ENCODE results near the gene PRR16.
"Not testable (repeated sequence)": the region's sequence is repeated elsewhere in the genome, so short reads cannot be mapped to it uniquely, and the experiment has no call there.

The PRR16 gene

GRCh38 chr5:120682851-120683250 is 218.8 kb downstream of the PRR16 start:
- DNase-seq: no peak

GRCh38 chr5:120683580-120683979 is 219.5 kb downstream of the PRR16 start:
- no peak for DNase-seq

- no peak for DNase-seq
Observed at GRCh38 chr5:120684213-120684612, 220.1 kb downstream of the PRR16 start.

- no peak for DNase-seq
Observed at GRCh38 chr5:120684749-120685415, 220.8 kb downstream of the PRR16 start.

- DNase-seq: no peak
Observed at GRCh38 chr5:120690621-120691407, 226.7 kb downstream of the PRR16 start.

- DNase-seq: no peak
Observed at GRCh38 chr5:120692325-120692724, 228.2 kb downstream of the PRR16 start.

- DNase-seq: no peak
Observed at GRCh38 chr5:120695368-120695880, 231.3 kb downstream of the PRR16 start.

GRCh38 chr5:120697147-120697546 is 233.0 kb downstream of the PRR16 start:
- no peak for DNase-seq

- DNase-seq: not testable (repeated sequence)
Observed at GRCh38 chr5:120697670-120698327, 233.7 kb downstream of the PRR16 start.

- DNase-seq: not testable (repeated sequence)
Observed at GRCh38 chr5:120700653-120701052, 236.6 kb downstream of the PRR16 start.

GRCh38 chr5:120702817-120703538 is 238.9 kb downstream of the PRR16 start:
- not testable (repeated sequence) for DNase-seq

GRCh38 chr5:120703918-120704587 is 240.0 kb downstream of the PRR16 start:
- no peak for DNase-seq

- DNase-seq: no peak
Observed at GRCh38 chr5:120706877-120707276, 242.8 kb downstream of the PRR16 start.

- no peak for DNase-seq
Observed at GRCh38 chr5:120717381-120717780, 253.3 kb downstream of the PRR16 start.

GRCh38 chr5:120730214-120730613 is 266.1 kb downstream of the PRR16 start:
- DNase-seq: no peak

GRCh38 chr5:120734033-120734432 is 269.9 kb downstream of the PRR16 start:
- DNase-seq: no peak

- DNase-seq: no peak
Observed at GRCh38 chr5:120735076-120735475, 271.0 kb downstream of the PRR16 start.

Data from activated naive CD4-positive, alpha-beta T cell (primary cell).